Measurements from ENCODE around the gene DES.
A peak's percentile ranks its signal among the peaks of the same experiment; 100 is the strongest.

DNA sequence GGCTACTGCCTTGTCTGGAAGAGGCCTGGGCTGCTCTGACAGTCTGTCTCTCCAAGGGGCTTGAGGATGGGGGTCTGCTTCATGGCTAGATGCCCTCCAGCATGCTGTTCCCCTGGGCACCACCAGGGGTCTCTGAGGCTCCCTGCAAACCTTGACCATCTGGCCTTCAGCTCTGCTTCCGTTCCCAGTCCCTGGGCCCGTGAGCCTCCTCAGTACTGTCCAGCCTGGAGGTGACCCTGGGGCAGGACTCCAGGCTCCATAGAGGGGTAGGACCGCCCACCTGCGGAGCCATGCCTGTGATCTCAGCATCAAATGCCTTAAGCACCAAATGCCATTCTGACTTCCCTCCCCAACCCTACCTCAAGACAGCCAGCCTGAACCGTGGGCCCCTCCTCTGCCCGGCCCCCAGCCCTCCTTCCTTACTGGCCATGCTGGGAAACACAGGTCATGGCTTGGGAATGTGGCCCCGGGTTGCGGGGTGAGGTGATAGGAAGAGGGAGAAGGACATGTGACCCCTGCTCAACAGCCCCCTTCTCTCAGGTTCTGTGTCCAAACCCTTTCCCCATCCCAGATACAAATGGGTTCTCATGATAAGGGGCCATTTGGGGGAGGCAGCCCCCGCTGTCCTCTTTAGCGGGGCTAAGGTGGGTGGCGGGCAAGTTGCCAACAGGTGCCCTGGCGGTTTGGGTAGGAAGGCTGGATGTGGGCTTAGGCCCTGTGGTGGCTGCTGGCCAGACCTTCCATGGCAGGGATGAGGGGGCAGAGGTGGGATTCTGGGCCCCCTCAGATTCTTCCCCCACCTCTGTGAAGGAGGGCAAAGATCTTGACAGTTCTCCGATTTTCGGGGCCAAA, 41.5 kb downstream of the DES start:
- TF ChIP-seq POLR2A (IDR thresholded peaks at IDR 0.05; ENCODE audit: low read depth, low read length) (no peak), EZH2 (IDR thresholded peaks at IDR 0.05; ENCODE audit: borderline replicate concordance, low read depth, low read length, severe bottlenecking) (no peak), POLR2AphosphoS5 (IDR thresholded peaks at IDR 0.05; ENCODE audit: insufficient read depth, low read depth, low read length) (no peak)
- TF ChIP-seq, protein P1, sequence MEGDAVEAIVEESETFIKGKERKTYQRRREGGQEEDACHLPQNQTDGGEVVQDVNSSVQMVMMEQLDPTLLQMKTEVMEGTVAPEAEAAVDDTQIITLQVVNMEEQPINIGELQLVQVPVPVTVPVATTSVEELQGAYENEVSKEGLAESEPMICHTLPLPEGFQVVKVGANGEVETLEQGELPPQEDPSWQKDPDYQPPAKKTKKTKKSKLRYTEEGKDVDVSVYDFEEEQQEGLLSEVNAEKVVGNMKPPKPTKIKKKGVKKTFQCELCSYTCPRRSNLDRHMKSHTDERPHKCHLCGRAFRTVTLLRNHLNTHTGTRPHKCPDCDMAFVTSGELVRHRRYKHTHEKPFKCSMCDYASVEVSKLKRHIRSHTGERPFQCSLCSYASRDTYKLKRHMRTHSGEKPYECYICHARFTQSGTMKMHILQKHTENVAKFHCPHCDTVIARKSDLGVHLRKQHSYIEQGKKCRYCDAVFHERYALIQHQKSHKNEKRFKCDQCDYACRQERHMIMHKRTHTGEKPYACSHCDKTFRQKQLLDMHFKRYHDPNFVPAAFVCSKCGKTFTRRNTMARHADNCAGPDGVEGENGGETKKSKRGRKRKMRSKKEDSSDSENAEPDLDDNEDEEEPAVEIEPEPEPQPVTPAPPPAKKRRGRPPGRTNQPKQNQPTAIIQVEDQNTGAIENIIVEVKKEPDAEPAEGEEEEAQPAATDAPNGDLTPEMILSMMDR (IDR thresholded peaks at IDR 0.05; ENCODE audit: extremely low read depth in 1 of 2, insufficient read depth in 1 of 2, low read depth in 1 of 2, low read length in 2 of 2): peak; percentile 79 to 95
